A673 (cell line): ENCODE measurements around the gene FOXC2.

ENCODE experiments used
- CTCF ChIP-seq: fragments of 300-800, 200-600 bp; sonication (generic); conservative IDR thresholded peaks from 2 replicates; pipeline ENCODE4 v1.5.1; 2017; ENCODE audit warnings: low read depth, mild to moderate bottlenecking, antibody characterized with exemption, low read length, moderate library complexity, mixed read lengths
- EZH2 ChIP-seq: fragments of 200-600 bp; sonication (generic); IDR thresholded peaks from 2 replicates; pipeline ENCODE4 v1.6.1; 2017; ENCODE audit warnings: borderline replicate concordance, low read depth, mild to moderate bottlenecking, mixed read lengths, antibody characterized with exemption, low read length; ENCODE audit not compliant: poor library complexity, severe bottlenecking

GRCh38 chr16:86571530-86571915 lies 4.9 kb downstream of the FOXC2 start:
- TF ChIP-seq CTCF (no peak), EZH2 (no peak)
